ENCODE data around the gene KCNF1.

Gene KCNF1

GRCh38 chr2:10871978-10872377 lies 39.8 kb upstream of the KCNF1 start:
- Histone ChIP-seq H3K27ac (no peak overlapping the region), H3K79me2 (no peaks in the 10 kb centered on the region), H3K9ac (no peak overlapping the region), H3K4me2 (ENCODE audit: low read length) (no peak overlapping the region), H3K4me3 (ENCODE audit: low read depth, low read length) (no peak overlapping the region), H3K36me3 (ENCODE audit: control insufficient read depth, insufficient read depth, low read length) (no peaks in the 10 kb centered on the region), H2AFZ (no peak overlapping the region), H3K4me1 (no peaks in the 10 kb centered on the region), H3K27me3 (ENCODE audit: control insufficient read depth, insufficient read depth, low read length) (no peaks in the 10 kb centered on the region), H3K9me3 (ENCODE audit: control insufficient read depth, low read length) (no peaks in the 10 kb centered on the region)
- no peak for TF ChIP-seq CTCF (IDR thresholded peaks at IDR 0.05)

GRCh38 chr2:10873171-10873570 lies 38.6 kb upstream of the KCNF1 start:
- no peak for TF ChIP-seq CTCF (IDR thresholded peaks at IDR 0.05)
- H3K79me2 ChIP-seq = no peaks in the 10 kb centered on the region
- H3K4me2 ChIP-seq (ENCODE audit: low read length) = no peak overlapping the region
- no peak overlapping the region for H3K9ac ChIP-seq
- no peak overlapping the region for H3K27ac ChIP-seq
- no peaks in the 10 kb centered on the region for H3K36me3 ChIP-seq (ENCODE audit: control insufficient read depth, insufficient read depth, low read length)
- no peaks in the 10 kb centered on the region for H3K9me3 ChIP-seq (ENCODE audit: control insufficient read depth, low read length)
- H2AFZ ChIP-seq = no peak overlapping the region
- no peaks in the 10 kb centered on the region for H3K27me3 ChIP-seq (ENCODE audit: control insufficient read depth, insufficient read depth, low read length)
- H3K4me3 ChIP-seq (ENCODE audit: low read depth, low read length) = no peak overlapping the region
- no peaks in the 10 kb centered on the region for H3K4me1 ChIP-seq

GRCh38 chr2:10873790-10874437 lies 37.8 kb upstream of the KCNF1 start:
- no peaks in the 10 kb centered on the region for H3K79me2 ChIP-seq
- H3K4me3 ChIP-seq (ENCODE audit: low read depth, low read length) = no peak overlapping the region
- no peaks in the 10 kb centered on the region for H3K9me3 ChIP-seq (ENCODE audit: control insufficient read depth, low read length)
- H3K4me2 ChIP-seq (ENCODE audit: low read length) = no peak overlapping the region
- H3K27me3 ChIP-seq (ENCODE audit: control insufficient read depth, insufficient read depth, low read length) = no peaks in the 10 kb centered on the region
- H3K27ac ChIP-seq = no peak overlapping the region
- no peak overlapping the region for H3K9ac ChIP-seq
- no peak for TF ChIP-seq CTCF (IDR thresholded peaks at IDR 0.05)
- no peaks in the 10 kb centered on the region for H3K36me3 ChIP-seq (ENCODE audit: control insufficient read depth, insufficient read depth, low read length)
- peak overlapping the region; percentile 11 for H2AFZ ChIP-seq
- no peaks in the 10 kb centered on the region for H3K4me1 ChIP-seq

- Histone ChIP-seq H3K27me3 (ENCODE audit: control insufficient read depth, insufficient read depth, low read length) (no peaks in the 10 kb centered on the region), H3K9ac (no peak overlapping the region), H3K4me3 (ENCODE audit: low read depth, low read length) (no peak overlapping the region), H3K36me3 (ENCODE audit: control insufficient read depth, insufficient read depth, low read length) (no peaks in the 10 kb centered on the region), H3K27ac (no peak overlapping the region), H3K4me1 (no peaks in the 10 kb centered on the region), H3K9me3 (ENCODE audit: control insufficient read depth, low read length) (no peaks in the 10 kb centered on the region), H3K79me2 (no peaks in the 10 kb centered on the region), H3K4me2 (ENCODE audit: low read length) (no peak overlapping the region), H2AFZ (no peak overlapping the region)
- TF ChIP-seq CTCF (IDR thresholded peaks at IDR 0.05) = no peak
These were observed 36.6 kb upstream of the KCNF1 start for GRCh38 chr2:10875126-10875525.

- no peaks in the 10 kb centered on the region for H3K79me2 ChIP-seq
- no peaks in the 10 kb centered on the region for H3K36me3 ChIP-seq (ENCODE audit: control insufficient read depth, insufficient read depth, low read length)
- H3K9me3 ChIP-seq (ENCODE audit: control insufficient read depth, low read length) = no peaks in the 10 kb centered on the region
- no peak overlapping the region for H3K9ac ChIP-seq
- H2AFZ ChIP-seq = no peak overlapping the region
- no peak overlapping the region for H3K4me3 ChIP-seq (ENCODE audit: low read depth, low read length)
- no peaks in the 10 kb centered on the region for H3K4me1 ChIP-seq
- no peak overlapping the region for H3K27ac ChIP-seq
- no peak overlapping the region for H3K4me2 ChIP-seq (ENCODE audit: low read length)
- TF ChIP-seq CTCF (IDR thresholded peaks at IDR 0.05) = no peak
- no peaks in the 10 kb centered on the region for H3K27me3 ChIP-seq (ENCODE audit: control insufficient read depth, insufficient read depth, low read length)
These were observed 35.3 kb upstream of the KCNF1 start for GRCh38 chr2:10876394-10876793.

Measured in parathyroid adenoma (tissue), 2 donors.